K562 (cell line): ENCODE results near the gene CD244. TPM values are rescaled to one million over a fixed set of nuclear protein-coding genes. Genes with fewer than 3 reads are reported as not detected.

Source experiments
- ATAC-seq: fragments of 200-7000 bp; cut with Tn5 transposase; 3 replicates; pipeline ENCODE4 v1.9.1; 2020; ENCODE audit warnings: moderate library complexity
- BruUV-seq: library from RNA; stranded (reverse); fragments of 400-500 nt; replicated peaks from 2 replicates; lab custom pipeline; 2021; lab: Mats Ljungman, UMichigan
- CTCF ChIA-PET: fragments of 300-600 bp; formaldehyde crosslinking; extraction: SDS; loops from one replicate; lab custom pipeline; 2021; ENCODE audit warnings: low intra/inter-chr PET ratio; lab: Yijun Ruan, JAX
- POLR2A ChIA-PET: fragments of 300-600, 350-650 bp; sonication (Branson Sonifier 250); formaldehyde crosslinking; extraction: SDS; loops from one replicate; lab custom pipeline; 2021; ENCODE audit warnings: antibody characterized with exemption, inconsistent platforms; lab: Yijun Ruan, JAX
- DNase-seq, 4 experiments: peaks; one replicate each; pipeline versions ENCODE4 v3.0.0 to v3.0.0-alpha.2; 2011 to 2018; ENCODE audit warnings: low spot score in 3 of 4, mixed read lengths in 3 of 4; ENCODE audit errors: extremely low read depth in 1 of 4
- FAIRE-seq: peaks from 2 replicates; lab custom pipeline; 2011; peaks lifted over from hg19 to GRCh38; lab: Jason Lieb, UNC
- H2AFZ ChIP-seq: 2 replicates; pipeline ENCODE4 v1.6.0; 2011; ENCODE audit warnings: low read depth, low read length, control low read depth, inconsistent platforms
- H3K27ac ChIP-seq: fragments of 200-600 bp; 3 replicates; pipeline ENCODE4 v1.8.0; 2011; ENCODE audit warnings: low read depth, mild to moderate bottlenecking, control low read depth, inconsistent platforms, low read length, moderate library complexity, mixed read lengths; ENCODE audit errors: extremely low read depth
- H3K27me3 ChIP-seq, 2 experiments: fragments of 300-600 bp in 1 of 2; 2 replicates in 1 of 2; 3 replicates in 1 of 2; pipeline versions ENCODE4 v1.6.0 to v1.8.0; 2011; ENCODE audit warnings: inconsistent platforms in 2 of 2, low read length in 2 of 2, mild to moderate bottlenecking in 1 of 2, mixed read lengths in 1 of 2, moderate library complexity in 1 of 2; ENCODE audit not compliant: control insufficient read depth in 2 of 2, insufficient read depth in 2 of 2
- H3K36me3 ChIP-seq: fragments of 300-600 bp; 3 replicates; pipeline ENCODE4 v1.8.0; 2011; ENCODE audit warnings: mild to moderate bottlenecking, low read length, inconsistent platforms; ENCODE audit not compliant: control insufficient read depth, insufficient read depth
- H3K4me1 ChIP-seq, 2 experiments: fragments of 200-600 bp in 1 of 2; replicated peaks in 1 of 2; 2 replicates in 1 of 2; 3 replicates in 1 of 2; pipeline versions ENCODE4 v1.5.1 to v1.8.0; 2011; ENCODE audit warnings: inconsistent platforms in 2 of 2, low read length in 2 of 2, mild to moderate bottlenecking in 1 of 2, mixed read lengths in 1 of 2, moderate library complexity in 1 of 2; ENCODE audit not compliant: control insufficient read depth in 2 of 2, insufficient read depth in 2 of 2
- H3K4me2 ChIP-seq: 2 replicates; pipeline ENCODE4 v1.6.1; 2011; ENCODE audit warnings: low read length, control low read depth, inconsistent platforms, mixed read lengths; ENCODE audit not compliant: insufficient read depth
- H3K4me3 ChIP-seq: fragments of 200-600 bp; sonication (generic), shearing (Covaris generic); 2 replicates; pipeline ENCODE4 v1.5.1; 2016; ENCODE audit warnings: control low read depth, inconsistent platforms
- H3K79me2 ChIP-seq: fragments of 200-600 bp; 3 replicates; pipeline ENCODE4 v1.8.0; 2011; ENCODE audit warnings: low read length, inconsistent platforms; ENCODE audit not compliant: control insufficient read depth, insufficient read depth
- H3K9ac ChIP-seq, 2 experiments: 2 replicates each; pipeline versions ENCODE4 v1.6.0 to v1.6.1; 2011; ENCODE audit warnings: low read depth in 2 of 2, low read length in 2 of 2, control low read depth in 1 of 2, inconsistent platforms in 1 of 2, mild to moderate bottlenecking in 1 of 2, mixed read lengths in 1 of 2; ENCODE audit not compliant: insufficient read depth in 1 of 2
- H3K9me1 ChIP-seq: one replicate; pipeline ENCODE4 v1.6.0; 2011; ENCODE audit warnings: inconsistent platforms, mild to moderate bottlenecking, low read length, moderate library complexity; ENCODE audit not compliant: control insufficient read depth, insufficient read depth
- H3K9me3 ChIP-seq: replicated peaks from 2 replicates; pipeline ENCODE4 v1.5.1; 2011; ENCODE audit warnings: low read depth, low read length, inconsistent platforms; ENCODE audit not compliant: control insufficient read depth, insufficient read depth
- H4K20me1 ChIP-seq: replicated peaks from 2 replicates; pipeline ENCODE4 v1.6.1; 2011; ENCODE audit warnings: low read length, inconsistent platforms, mixed read lengths; ENCODE audit not compliant: control insufficient read depth, insufficient read depth
- CBFA2T3 ChIP-seq: fragments of 450-650 bp; IDR thresholded peaks from 2 replicates; pipeline ENCODE4 v1.6.1; 2017
- CTBP1 ChIP-seq: fragments of 450-650 bp; IDR thresholded peaks from 2 replicates; pipeline ENCODE4 v1.6.1; 2016; ENCODE audit warnings: borderline replicate concordance
- MAX ChIP-seq: sonication (generic); formaldehyde crosslinking; IDR thresholded peaks from 2 replicates; pipeline ENCODE4 v1.9.0; 2022; ENCODE audit warnings: mild to moderate bottlenecking, missing genetic modification reagents
- TEAD4 ChIP-seq, 2 experiments: sonication (generic) in 1 of 2; formaldehyde crosslinking in 1 of 2; IDR thresholded peaks; 2 replicates each; pipeline versions ENCODE4 v1.6.1 to v1.8.0; 2012 to 2022; ENCODE audit warnings: borderline replicate concordance in 1 of 2, inconsistent platforms in 1 of 2, low read length in 1 of 2, mild to moderate bottlenecking in 1 of 2, missing genetic modification reagents in 1 of 2
- WGBS: fragments of 100-300 bp; shearing (Covaris generic); methylation state at CpG from one replicate; pipeline ENCODE4 v1.1.6; 2016; ENCODE audit warnings: low coverage, mixed read lengths; ENCODE audit not compliant: insufficient coverage; ENCODE audit errors: missing lambda C conversion rate; 5-methylcytosine and 5-hydroxymethylcytosine counted together
- in situ Hi-C: fragments of 300-500 bp; cut with MboI; formaldehyde crosslinking; loops from 4 replicates; pipeline ENCODE4 v1.15.0; 2018; ENCODE audit warnings: inconsistent platforms, mixed read lengths
- intact Hi-C: fragments of 100-400 bp; cut with micrococcal nuclease; formaldehyde crosslinking; loops from 2 replicates; pipeline ENCODE4 v1.14.2; 2022
- polyA plus RNA-seq, 8 experiments: library from polyadenylated mRNA; depleted of rRNA in 4 of 8; stranded (reverse) in 5 of 8; unstranded in 3 of 8; fragments of >200 nt; fragmentation: Nextera tagmentation in 2 of 8; fragmentation: Illumina TruSeq in 1 of 8; extraction: Ambion mirVana in 2 of 8; extraction: Trizol in 1 of 8; gene quantifications; 2 replicates each; pipeline versions ENCODE4 v1.2.1 to v1.2.3, GENCODE V29; 2011 to 2014; ENCODE audit warnings: inconsistent platforms in 1 of 8, missing spikeins in 1 of 8
- total RNA-seq, 7 experiments: library from RNA; depleted of rRNA in 6 of 7; stranded (reverse); fragments of >200 nt in 6 of 7; fragmentation: Illumina TruSeq in 2 of 7; extraction: Trizol in 2 of 7; gene quantifications; 2 replicates each; pipeline versions ENCODE4 v1.2.1 to v1.2.3, GENCODE V29; 2011 to 2021; ENCODE audit warnings: low replicate concordance in 1 of 7

The CD244 gene
- total and polyA plus RNA-seq, 9 of the 15 experiments (the other 6 are each of a cell fraction or from before 2014, with no cell fraction given) = not detected

- intact Hi-C loops = loop anchor here (1.0 to 10.0 kb wide), 4 partner anchors 116 to 339 kb away; partner anchors contain the start of genes B4GALT3 and KLHDC9
- no peaks in the 10 kb centered on the region for H3K36me3 ChIP-seq
- ChIA-PET POLR2A (interaction anchor here (0.6 kb wide), 1 partner anchor 476 kb away, joined by 4 read pairs; no protein-coding TSS in a partner anchor), CTCF (interaction anchor here (0.6 to 2.3 kb wide), 3 partner anchors 115 to 322 kb away, joined by 3 to 18 read pairs (median 7); partner anchors contain the start of gene ITLN2)
- no peak overlapping the region for H3K4me3 ChIP-seq
- in situ Hi-C loops = loop anchor here (5.0 to 25.0 kb wide), 2 partner anchors 117 to 252 kb away; partner anchors contain the start of genes ITLN2, KLHDC9 and NECTIN4
- H3K27ac ChIP-seq = no peak overlapping the region
- no peaks in the 10 kb centered on the region for H4K20me1 ChIP-seq
- WGBS = 4% methylated on average over 3 of the region's 3 CpGs
- H3K4me2 ChIP-seq = no peak overlapping the region
- peak; percentile 4; the same call in 1 of the 2 replicates for TF ChIP-seq CBFA2T3
- 0 out of 2 replicates have a peak, but pooled peaks have one; percentile 13 for TF ChIP-seq CTBP1
- no peak for TF ChIP-seq MAX
- peak; percentile 27; the same call in 1 of the 2 replicates for TF ChIP-seq TEAD4 (IDR thresholded peaks at IDR 0.05; ENCODE audit: low read length)
- no peak for TF ChIP-seq TEAD4 (CRISPR knock-in tag; IDR thresholded peaks at IDR 0.05; ENCODE audit: borderline replicate concordance)
- 0 out of 5 replicates have a peak, but pooled peaks cover 0 to 3% of the 10 kb centered on the region in 2 experiments for H3K4me1 ChIP-seq
- FAIRE-seq (no peak), ATAC-seq (no peak), DNase-seq (no peak)
- no peaks in the 10 kb centered on the region for H3K9me3 ChIP-seq
- peaks cover 2 to 20% of the 10 kb centered on the region in 2 experiments; a peak in 2 of 5 replicates for H3K27me3 ChIP-seq
- H3K9me1 ChIP-seq = no peaks in the 10 kb centered on the region
- no peak overlapping the region for H2AFZ ChIP-seq
- H3K9ac ChIP-seq = no peak overlapping the region
- BruUV-seq = no TSS peak
- no peaks in the 10 kb centered on the region for H3K79me2 ChIP-seq
Measured at GRCh38 chr1:160835751-160836150, 26.9 kb downstream of the CD244 start.
